ENCODE results near the gene ASB15.
"Not testable (repeated sequence)": the region's sequence is repeated elsewhere in the genome, so short reads cannot be mapped to it uniquely, and the experiment has no call there.

ASB15 gene

DNA sequence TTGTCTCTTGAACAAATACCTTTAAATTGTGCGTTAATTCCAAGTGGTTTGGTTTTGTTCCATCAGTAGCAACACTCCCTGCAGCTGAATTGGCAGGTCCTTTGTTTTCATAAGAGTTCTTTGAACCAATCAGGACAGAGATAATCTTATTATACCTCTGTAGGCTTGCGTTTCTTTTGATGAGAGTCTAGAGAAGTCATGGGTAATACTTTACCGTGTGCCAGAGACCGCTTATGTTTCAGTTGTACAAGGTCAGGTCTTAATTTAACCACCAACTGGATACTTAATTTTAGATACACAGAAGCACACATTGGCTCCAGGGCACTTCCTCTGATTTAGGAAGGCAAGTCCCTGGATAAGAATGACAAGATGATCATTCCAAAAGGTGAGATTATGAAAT, at the start of gene ASB15:
Gene ASB15, plus strand, starts transcription at position 292 of the 400 bp plus-strand sequence. CDS start 12,682 bp downstream, outside the sequence.
- intact Hi-C loops (cut with DNase I): no loop called here
- DNase-seq: no peak

DNA sequence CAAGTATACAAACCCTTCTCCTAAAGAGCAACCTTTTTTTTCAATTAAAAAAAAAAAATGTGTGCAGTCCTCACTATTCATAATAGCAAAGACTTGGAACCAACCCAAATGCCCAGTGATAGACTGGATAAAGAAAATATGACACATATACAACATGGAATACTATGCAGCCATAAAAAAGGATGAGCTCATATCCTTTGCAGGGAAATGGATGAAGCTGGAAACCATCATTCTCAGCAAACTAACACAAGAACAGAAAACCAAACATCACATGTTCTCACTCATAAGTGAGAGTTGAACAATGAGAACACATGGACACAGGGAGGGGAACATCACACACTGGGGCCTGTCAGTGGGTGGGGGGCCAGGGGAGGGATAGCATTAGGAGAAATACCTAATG, 49.5 kb upstream of the ASB15 start:
- DNase-seq; intact Hi-C loops (cut with DNase I): not testable (repeated sequence)

DNA sequence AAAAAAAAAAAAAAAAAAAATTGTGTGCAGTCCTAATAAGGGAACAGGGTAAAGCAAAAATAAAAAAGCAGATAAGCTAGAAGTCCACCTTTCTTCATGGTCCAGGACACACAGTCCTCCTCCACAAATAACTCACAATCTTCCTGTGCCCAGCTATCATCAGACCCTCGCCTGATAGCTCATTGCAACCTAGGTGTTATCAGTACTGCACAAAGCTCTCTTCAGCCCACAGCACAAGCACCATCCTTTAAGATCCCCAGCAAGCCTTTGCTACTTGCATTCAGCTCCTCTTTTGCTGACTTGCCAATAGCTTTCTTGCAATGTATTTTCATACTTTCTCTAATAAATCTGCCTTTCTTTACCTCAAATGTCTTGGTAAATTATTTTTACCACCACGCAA, 49.0 kb upstream of the ASB15 start:
- intact Hi-C loops (cut with DNase I): no loop called here
- no peak for DNase-seq

DNA sequence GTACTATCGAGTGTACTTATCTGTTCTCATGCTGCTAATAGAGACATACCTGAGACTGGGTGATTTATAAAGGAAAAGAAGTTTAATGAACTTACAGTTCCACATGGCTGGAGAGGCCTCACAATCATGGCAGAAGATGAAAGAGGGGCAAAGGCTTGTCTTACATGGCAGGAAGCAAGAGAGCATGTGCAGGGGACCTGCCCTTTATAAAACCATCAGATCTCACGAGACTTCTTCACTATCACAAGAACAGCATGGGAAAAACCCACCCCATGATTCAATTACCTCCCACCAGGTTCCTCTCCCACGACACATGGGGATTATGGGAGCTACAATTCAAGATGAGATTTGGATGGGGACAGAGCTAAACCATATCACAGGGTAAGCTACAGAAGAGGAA, 48.5 kb upstream of the ASB15 start:
- intact Hi-C loops (cut with DNase I): no loop called here
- DNase-seq: no peak

DNA sequence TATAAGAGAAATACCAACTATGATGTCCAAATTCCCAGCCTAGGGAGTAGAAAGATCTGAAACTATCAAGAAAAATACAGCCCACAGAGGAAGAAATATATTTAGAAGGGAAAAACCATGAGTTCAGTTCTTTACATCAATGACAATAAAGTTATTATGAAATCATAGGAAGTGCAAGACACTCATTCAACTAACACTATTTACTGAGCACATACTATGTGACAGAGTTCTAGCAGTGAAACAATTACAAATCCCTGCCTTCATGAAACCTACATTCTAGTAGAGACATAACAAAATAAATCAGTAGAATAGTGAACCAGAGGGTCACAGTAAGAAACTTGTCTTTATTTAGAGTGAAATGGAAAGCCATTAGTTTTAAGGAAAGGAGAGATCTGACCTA, 46.1 kb upstream of the ASB15 start:
- intact Hi-C loops (cut with DNase I): no loop called here

DNA sequence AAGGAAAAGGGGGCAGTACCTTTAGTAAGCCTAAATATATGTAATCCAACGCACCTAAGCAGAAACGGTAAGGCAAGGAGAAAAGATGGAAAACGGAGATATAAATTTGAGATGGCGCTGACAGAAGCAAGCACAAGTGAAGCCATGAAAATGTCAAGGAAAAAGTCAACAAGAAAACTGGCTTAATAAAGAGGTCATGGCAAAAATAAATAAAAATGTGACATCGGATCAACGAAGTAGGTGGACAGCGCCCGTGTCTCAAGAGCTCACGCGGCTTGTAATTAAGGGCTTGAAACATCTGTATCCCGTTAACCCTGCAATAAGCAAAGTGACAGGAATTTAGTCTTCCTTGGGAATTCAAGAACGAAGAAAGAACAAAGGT, 44.6 kb upstream of the ASB15 start:
- no peak for DNase-seq
- intact Hi-C loops (cut with DNase I): no loop called here

More for the DNA sequence above, 46.1 kb upstream of the ASB15 start:
- DNase-seq: no peak

DNA sequence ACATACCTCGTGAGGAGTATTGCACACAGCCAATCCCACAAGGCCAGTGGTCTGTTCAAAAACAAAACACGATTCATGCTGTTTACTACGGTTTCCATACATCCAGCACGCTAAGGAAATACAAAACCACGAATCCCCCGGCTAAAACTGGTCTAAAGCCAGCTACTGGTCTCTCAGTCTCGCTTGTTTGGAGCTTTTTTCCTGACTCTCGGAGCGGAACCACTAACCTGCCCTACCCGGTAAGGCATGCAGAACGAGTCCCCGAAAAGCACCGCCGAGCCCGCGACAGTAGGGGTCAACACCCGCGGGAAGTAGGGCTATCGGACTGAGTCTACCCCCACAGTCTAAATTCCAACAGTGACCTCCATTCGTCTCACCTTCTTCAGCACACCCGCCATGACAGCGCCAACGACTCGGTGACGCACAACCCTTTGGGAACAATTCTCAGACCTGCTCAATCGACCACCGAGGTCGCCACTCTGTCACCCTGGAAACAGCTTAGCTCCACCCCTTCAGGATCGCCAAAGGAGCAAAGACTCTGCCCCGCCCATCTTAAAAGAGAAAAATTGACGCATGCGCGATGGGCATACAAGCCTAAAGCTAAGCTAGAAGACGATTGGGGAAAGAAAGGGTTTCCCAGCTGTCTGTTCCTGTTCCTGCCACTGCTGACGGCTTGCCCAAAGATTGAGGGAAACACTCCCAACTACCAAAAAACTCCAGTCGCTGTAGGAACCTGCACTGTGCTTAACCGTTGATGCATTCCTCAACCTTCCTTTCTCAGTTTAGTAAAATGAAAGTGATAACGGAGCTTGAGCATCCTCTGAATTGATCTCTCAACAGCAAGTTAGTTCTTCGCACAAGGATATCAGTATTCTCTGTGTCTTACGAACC, 44.0 kb upstream of the ASB15 start, which contains the start of gene NDUFA5:
Gene NDUFA5, minus strand, starts transcription at position 421 of the 891 bp plus-strand sequence. Its CDS starts 23 bp downstream, at position 398.
- DNase-seq: peak; percentile 92 to 100 (median 99)
- intact Hi-C loops (cut with DNase I): no loop called here

DNA sequence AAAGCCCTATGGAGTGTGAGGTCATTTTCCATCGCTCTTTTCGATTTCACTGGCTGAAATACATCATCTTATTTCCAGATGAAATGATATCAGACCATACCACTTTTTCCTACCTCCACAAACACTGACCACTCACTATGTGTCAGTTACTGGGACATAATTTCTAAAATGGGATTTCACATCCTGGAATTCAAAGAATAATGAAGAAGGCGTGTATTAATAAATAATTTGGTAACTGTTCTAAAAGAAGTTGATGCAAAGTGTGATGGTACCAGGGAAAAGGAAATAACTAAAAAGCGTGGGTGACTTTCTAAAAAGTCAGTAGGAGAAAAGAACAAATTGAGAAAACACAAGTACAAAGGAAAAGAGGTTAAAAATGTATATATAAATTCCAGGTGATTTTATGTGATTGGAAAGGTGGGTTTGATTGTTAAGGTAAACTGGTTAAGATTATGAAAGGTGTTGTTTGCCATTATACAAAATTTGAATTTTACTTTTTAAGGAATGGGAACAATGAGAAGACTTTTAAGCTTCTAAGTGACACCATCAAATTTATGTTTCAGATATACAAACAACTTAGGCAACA, 43.2 kb upstream of the ASB15 start:
- DNase-seq: no peak
- intact Hi-C loops (cut with DNase I): no loop called here

DNA sequence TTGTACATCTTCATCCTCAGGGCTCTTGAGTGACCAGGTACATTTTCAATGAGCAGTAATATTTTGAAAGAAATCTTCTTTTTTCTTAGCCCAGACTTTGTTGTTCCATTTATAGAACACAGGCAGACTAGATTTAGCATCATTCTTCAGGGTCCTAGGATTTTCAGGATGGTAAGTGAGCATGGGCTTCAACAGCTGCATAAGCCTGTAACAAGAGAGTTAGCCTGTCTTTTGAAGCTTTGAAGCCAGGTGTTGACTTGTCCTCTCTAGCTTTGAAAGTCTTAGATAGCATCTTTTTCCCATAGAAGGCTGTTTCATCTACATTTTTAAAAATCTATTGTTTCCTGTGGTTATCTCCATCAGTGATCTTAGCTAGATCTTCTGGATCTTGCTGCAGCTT, 39.5 kb upstream of the ASB15 start:
- intact Hi-C loops (cut with DNase I): no loop called here
- no peak for DNase-seq

DNA sequence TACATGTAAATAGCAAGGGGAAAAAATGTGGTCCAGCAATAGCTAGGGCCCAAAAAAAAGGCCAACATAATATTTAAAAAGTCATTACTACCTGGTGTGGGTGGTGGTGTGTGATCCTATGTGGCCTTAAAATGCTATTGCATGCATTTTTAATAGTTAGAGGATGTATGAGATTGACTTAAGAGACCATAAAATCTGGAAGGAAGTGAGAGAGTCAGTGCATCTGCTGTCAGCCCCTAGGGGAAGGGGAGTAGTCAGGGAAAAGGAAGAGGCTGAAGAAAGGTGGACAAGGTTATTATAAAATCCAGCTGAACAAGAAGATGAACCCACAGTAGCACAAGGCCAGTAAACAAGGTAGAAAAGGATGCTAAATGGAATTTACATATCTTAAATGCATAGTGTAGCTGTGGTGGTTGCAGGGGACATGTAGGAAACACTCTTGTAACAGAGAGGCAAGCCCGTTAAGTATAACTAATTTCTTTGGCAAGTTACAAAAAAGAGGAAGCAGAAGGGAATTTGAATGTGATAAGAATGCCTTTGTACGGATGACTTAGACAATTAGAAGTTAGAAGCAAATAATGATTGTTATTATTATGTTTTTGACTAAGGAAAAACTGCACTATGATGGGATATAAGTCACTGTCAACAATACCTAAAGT, 32.1 kb upstream of the ASB15 start:
- no peak for DNase-seq
- intact Hi-C loops (cut with DNase I): no loop called here

DNA sequence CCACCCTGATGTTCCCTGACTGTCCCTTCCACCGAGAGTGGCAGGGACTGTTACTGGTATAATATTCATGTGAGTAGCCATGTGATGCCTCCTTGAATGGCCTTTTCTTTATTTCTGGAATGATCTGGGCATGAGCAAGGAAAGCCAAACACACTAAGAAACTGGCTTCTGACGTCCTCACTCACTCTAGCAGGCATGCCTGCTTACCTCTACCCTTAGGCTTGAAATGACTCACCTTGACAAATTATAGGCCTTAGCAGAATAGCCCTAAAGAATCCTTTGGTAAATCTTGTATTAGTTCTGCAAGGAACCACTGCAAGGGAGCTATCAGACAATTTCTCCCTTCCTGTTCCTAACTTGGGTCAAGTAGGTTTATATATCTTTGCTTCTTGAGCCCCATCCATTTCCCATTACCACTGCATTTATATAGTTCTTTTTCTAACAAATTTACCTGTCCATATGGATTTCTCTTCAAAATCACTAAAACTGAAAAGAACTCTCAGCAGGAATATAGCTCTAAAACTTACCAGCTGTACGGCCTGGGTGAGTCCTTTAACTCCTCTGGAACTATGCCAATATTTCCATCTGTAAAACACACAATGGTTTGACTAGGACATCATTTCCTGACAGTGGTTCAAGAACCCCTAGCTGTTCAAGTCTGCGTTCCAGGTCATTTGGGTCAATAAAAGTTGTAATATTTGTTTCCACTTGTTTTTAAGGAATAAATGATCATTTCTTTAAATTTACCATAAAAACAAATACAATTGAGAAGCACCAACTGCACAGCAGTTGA, 31.0 kb upstream of the ASB15 start:
- intact Hi-C loops (cut with DNase I): no loop called here
- no peak for DNase-seq

DNA sequence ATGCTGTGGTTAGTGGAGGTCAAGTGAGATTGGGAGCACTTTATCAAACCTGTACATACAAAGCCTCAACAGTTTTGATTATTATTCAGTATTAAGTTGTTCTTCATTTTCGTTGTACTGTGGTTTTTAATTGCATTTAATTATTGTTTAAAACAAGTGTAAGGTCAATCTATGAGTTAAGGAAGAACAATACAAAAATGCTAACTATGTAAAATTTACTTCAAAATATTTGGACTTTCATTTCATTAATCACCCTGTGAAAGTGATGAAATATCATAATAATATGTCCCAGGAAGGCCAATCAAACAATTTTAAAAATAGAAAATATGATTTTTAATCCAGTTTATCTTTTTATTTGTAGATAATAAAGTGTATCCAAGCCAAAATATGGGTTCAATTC, 30.4 kb upstream of the ASB15 start:
- intact Hi-C loops (cut with DNase I): no loop called here
- DNase-seq: no peak

DNA sequence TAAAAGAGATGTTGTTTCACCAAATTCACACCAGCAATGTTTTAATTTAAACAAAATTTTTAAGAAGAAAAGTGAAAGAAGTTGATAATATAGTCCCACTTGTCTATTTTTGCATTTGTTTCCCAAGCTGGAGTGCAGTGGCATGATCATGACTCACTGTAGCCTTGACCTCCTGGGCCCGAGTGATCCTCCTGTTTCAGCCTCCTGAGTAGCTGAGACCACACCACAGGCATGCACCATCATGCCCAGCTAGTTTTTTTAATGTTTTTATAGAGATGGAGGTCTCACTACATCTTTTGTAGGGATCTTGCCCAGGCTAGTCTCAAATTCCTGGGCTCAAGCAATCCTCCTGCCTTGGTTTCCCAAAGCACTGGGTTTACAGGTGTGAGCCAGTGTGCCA, 29.9 kb upstream of the ASB15 start:
- no peak for DNase-seq
- intact Hi-C loops (cut with DNase I): no loop called here

DNA sequence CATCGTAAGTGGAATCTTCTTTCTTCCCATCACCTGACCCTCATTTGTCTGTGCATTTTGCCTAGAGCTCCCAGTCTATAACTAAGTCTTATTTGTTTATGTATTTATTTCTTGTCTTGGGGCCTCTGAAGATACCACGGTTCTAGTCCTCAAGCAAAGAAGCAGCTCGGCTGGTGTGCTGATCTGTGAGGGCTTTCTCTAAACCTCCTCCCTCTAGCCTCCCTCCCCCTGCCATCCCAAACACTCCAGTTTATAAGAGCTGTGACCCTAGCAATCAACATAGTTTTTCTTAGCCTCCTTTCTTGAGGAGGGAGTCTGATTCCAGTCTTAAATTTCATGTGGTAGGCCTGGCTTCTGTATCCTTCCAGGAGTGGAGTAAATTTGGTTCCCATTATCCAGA, 28.3 kb upstream of the ASB15 start:
- DNase-seq: no peak
- intact Hi-C loops (cut with DNase I): no loop called here

DNA sequence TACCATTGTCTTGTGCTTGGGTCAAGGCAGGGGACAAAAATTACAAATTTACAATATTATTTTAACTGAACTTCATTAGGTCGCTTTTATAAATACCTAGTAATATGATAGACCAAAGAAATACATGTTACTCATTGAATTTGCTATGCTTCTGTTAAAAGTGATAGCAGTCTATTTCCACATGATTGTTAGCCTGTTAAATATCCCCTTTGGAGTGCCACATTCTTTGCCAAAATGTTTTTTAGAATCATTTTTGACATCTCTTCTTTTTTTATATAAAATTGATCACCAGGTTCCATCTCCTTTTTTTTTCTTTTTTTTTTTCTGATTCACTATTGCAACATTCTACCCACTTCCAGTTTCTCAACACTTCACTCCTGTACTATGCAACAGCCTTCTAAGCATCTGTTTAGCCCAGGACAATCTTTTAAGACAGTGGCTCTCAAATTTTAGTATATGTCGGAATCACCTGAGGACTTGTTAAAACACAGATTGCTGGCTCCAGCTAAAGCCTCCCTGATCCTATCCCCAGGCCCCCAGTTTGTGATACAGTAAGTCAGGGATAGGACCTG, 27.6 kb upstream of the ASB15 start:
- DNase-seq: no peak
- intact Hi-C loops (cut with DNase I): no loop called here

DNA sequence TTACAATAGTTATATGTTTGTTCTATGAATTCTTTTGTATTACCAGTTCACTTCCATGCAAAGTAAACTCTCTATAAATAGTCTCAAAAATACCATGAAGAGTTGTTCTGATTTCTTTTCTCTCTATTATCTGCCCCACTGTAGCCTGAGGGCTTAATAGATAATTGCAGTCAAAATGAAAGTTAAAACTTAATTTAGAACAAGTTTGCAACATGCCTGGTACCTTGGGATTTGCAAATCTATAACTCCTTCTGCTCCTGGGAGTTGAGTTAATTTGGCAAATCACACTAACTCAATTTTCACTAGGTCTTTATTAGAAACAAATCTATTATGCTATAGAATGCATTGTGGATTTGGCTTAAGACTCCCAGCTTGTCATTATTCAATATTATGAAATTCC, 22.2 kb upstream of the ASB15 start:
- no peak for DNase-seq
- intact Hi-C loops (cut with DNase I): no loop called here

DNA sequence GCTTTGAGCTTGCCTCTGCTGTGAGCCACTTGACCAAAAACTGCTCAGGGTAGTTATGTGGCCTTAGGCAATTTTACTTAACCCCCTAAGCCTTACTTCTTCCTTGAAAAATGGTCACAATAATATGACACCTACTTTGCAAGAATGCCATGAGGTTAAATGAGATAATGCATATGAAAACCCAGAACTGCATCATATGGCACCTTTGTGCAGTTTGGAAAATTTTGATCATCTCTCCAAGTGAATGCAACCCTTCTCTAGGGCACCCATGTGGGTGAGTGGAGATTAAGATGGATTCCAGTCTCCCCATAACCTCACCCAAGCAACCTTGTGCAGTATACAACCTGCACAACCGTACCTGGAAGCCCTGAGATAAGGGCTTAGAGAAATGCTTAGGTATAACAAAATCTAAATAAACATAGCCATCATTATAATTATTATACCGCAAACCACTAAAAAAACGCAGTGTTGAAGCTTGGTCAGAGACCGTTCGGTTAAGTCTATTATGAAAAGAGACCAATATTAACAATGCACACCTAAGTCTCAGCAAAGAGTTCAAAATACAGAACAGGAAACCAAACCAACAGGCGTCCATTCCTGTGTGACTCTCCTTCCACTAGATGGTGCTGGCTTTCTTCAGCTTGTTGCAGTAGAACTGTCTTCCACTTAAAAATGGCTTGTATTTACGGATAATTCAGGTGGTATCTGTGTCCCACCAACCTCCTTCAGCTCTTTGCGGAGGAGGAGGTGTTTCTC, 21.0 kb upstream of the ASB15 start:
- DNase-seq: peak in 5 of 42 donors; percentile 4 to 21 (median 10)
- intact Hi-C loops (cut with DNase I): no loop called here

DNA sequence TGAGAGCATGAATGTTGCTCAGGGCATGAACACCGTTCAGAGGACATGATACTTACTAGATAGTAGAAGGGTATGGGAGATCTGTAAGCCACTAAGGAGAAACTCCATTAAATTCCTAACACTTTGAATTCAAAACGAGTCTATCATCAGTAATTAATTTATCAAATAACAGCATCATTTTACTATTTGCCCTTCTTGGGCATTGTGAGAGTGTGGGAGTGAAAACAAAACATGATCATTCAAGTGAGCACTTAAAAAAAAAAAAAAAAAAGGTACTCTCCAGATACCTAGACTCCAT, 20.5 kb upstream of the ASB15 start:
- DNase-seq: no peak
- intact Hi-C loops (cut with DNase I): no loop called here

DNA sequence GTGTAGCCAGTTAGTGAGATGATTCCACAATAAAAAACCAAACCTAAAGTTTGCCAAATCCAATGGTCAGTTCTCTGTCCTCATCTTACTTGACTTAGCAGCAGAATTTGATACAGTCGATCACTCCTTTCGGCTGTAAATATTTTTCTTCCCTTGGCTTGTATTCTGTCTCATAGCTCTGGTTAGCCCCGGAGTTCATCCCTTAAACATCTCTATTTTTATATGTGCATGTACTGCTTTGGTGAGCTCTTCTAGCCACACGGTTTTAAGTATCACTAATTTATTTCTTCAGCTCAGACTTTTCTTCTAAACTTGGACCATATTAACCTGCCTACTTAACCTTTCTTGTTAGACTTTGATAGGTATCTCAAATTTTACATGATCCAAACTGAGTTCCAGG, 17.8 kb upstream of the ASB15 start:
- intact Hi-C loops (cut with DNase I): no loop called here
- no peak for DNase-seq

Data from head of caudate nucleus (tissue), 42 donors.